Measurements from ENCODE around the gene GRM8. TPM values are rescaled to one million over a fixed set of nuclear protein-coding genes. Genes with fewer than 3 reads are reported as not detected.

The GRM8 gene
- total and polyA plus RNA-seq, 10 of the 15 experiments (the other 5 are each of a cell fraction or from before 2014, with no cell fraction given) = 0.33 to 7.1 (median 0.45) TPM; not detected in 2

- TF ChIP-seq, protein P1, sequence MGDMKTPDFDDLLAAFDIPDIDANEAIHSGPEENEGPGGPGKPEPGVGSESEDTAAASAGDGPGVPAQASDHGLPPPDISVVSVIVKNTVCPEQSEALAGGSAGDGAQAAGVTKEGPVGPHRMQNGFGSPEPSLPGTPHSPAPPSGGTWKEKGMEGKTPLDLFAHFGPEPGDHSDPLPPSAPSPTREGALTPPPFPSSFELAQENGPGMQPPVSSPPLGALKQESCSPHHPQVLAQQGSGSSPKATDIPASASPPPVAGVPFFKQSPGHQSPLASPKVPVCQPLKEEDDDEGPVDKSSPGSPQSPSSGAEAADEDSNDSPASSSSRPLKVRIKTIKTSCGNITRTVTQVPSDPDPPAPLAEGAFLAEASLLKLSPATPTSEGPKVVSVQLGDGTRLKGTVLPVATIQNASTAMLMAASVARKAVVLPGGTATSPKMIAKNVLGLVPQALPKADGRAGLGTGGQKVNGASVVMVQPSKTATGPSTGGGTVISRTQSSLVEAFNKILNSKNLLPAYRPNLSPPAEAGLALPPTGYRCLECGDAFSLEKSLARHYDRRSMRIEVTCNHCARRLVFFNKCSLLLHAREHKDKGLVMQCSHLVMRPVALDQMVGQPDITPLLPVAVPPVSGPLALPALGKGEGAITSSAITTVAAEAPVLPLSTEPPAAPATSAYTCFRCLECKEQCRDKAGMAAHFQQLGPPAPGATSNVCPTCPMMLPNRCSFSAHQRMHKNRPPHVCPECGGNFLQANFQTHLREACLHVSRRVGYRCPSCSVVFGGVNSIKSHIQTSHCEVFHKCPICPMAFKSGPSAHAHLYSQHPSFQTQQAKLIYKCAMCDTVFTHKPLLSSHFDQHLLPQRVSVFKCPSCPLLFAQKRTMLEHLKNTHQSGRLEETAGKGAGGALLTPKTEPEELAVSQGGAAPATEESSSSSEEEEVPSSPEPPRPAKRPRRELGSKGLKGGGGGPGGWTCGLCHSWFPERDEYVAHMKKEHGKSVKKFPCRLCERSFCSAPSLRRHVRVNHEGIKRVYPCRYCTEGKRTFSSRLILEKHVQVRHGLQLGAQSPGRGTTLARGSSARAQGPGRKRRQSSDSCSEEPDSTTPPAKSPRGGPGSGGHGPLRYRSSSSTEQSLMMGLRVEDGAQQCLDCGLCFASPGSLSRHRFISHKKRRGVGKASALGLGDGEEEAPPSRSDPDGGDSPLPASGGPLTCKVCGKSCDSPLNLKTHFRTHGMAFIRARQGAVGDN (IDR thresholded peaks at IDR 0.05) = no peak
Measured at GRCh38 chr7:127254163-127254684, 1.5 kb upstream of the GRM8 start (continued).

DNA sequence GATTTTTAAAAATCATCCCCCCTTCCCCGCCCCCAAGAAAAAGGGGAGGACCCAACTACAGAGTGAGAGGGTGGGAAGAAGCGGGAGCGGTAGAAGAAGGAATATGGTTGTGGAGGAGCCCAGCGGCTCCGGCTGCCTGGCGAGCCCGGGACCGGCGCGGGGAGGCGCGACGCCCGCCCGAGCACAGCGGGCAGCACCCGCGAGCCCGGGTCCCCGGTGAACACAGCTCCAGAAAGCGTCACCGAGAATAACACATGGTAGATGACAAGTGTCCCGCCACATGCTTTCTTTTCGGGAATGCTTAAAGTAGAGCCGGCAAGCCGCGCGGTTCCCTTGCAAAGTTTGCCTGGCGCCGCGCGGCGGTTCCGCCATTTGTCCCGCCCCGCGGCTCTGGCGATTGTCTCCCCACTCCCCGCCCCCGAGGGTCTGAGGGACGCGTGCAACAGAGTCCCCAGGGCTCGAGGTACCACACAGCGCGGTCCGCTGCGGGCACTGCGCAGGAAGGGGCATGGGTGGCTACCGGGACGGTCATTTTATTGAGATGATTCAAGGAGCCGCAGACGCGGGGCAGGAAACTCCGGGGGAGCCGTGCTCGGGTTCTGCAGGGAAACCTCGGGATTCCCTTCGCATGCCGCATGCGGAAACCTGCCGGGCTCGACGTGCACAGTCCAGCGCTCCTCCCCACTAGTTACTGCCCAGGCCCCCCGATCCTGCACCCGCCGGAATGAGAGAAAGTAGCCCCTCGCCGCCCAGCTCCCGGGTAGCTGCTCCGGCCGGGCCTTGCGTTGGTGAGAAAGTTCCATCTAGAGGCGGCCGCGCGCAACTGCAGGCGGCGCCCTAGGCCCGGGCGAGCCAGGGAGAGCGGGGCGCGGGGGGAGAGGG, 781 bp upstream of the GRM8 start:
- H3K27me3 ChIP-seq (replicated peaks in 1 of 2; ENCODE audit: control insufficient read depth in 2 of 2, insufficient read depth in 2 of 2, low read length in 1 of 2) = peaks cover 5 to 31% of the 10 kb centered on the region in 2 experiments
- H3K4me2 ChIP-seq (ENCODE audit: control insufficient read depth, insufficient read depth) = peak overlapping the region; percentile 71
- peak overlapping the region; percentile 76 for H3K4me3 ChIP-seq
- DNase-seq (ENCODE audit: low read depth, low spot score) = no peak
- H3K4me1 ChIP-seq (ENCODE audit: control insufficient read depth, insufficient read depth, low read length) = peaks cover 10% of the 10 kb centered on the region
- WGBS (ENCODE audit: insufficient coverage, insufficient replicate concordance, low lambda C conversion rate, missing lambda C conversion rate) = 1% methylated on average over 75 of the region's 84 CpGs
- H3K79me2 ChIP-seq (ENCODE audit: control insufficient read depth, insufficient read depth, low read length) = no peaks in the 10 kb centered on the region
- peak; percentile 94 for ATAC-seq
- FAIRE-seq = no peak
- no peaks in the 10 kb centered on the region for H3K36me3 ChIP-seq (ENCODE audit: control insufficient read depth in 2 of 2, insufficient read depth in 2 of 2, low read length in 1 of 2)
- in situ Hi-C loops (cut with MboI) (no loop called here), intact Hi-C loops (cut with micrococcal nuclease; ENCODE audit: unreplicated experiment) (loop anchor here (1.0 to 2.0 kb wide), 2 partner anchors 147 to 450 kb away; no protein-coding TSS in a partner anchor)
- peak overlapping the region; percentile 78 for H2AFZ ChIP-seq (ENCODE audit: control insufficient read depth, low read depth, low read length)
- no TSS peak for BruUV-seq (replicated peaks)
- POLR2A ChIA-PET = interaction anchor here (0.5 kb wide), 1 partner anchor 31 kb away, joined by 4 read pairs; no protein-coding TSS in a partner anchor
- CTCF ChIA-PET = interaction anchor here (1.1 to 2.3 kb wide), 9 partner anchors 8 to 146 kb away, joined by 3 to 10 read pairs (median 3); no protein-coding TSS in a partner anchor
- SMC1A ChIA-PET (ENCODE audit: uncharacterized antibody, unreplicated experiment) = interaction anchor here (0.7 to 1.4 kb wide), 2 partner anchors 449 to 450 kb away, joined by 3 read pairs; no protein-coding TSS in a partner anchor
- H3K9ac ChIP-seq (ENCODE audit: control insufficient read depth, insufficient read depth, low read length) = no peak overlapping the region
- RAD21 ChIA-PET (ENCODE audit: unreplicated experiment) = interaction anchor here (1.0 to 2.6 kb wide), 2 partner anchors 146 to 450 kb away, joined by 5 to 19 read pairs; no protein-coding TSS in a partner anchor
- no peaks in the 10 kb centered on the region for H4K20me1 ChIP-seq (ENCODE audit: control insufficient read depth, insufficient read depth)
- H3K27ac ChIP-seq (ENCODE audit: control insufficient read depth, insufficient read depth) = no peak overlapping the region
- no peaks in the 10 kb centered on the region for H3K9me3 ChIP-seq (replicated peaks; ENCODE audit: control insufficient read depth, insufficient read depth, low read length)
- no peak for TF ChIP-seq ZNF217 (IDR thresholded peaks at IDR 0.05)
- no peak for TF ChIP-seq IKZF2 (IDR thresholded peaks at IDR 0.05)
- TF ChIP-seq TCF12 (IDR thresholded peaks at IDR 0.05; ENCODE audit: low read depth, low read length) = no peak
- TF ChIP-seq YY1 (IDR thresholded peaks at IDR 0.05; ENCODE audit: low read depth, low read length) = peak; percentile 55; the same call in 1 of the 2 replicates
- TF ChIP-seq CHD2 (IDR thresholded peaks at IDR 0.05; ENCODE audit: borderline replicate concordance, low read depth, low read length) = no peak
- TF ChIP-seq USF1 (IDR thresholded peaks at IDR 0.05; ENCODE audit: borderline replicate concordance, extremely low read length, insufficient read depth, low read depth, low read length) = no peak
- no peak for TF ChIP-seq NFXL1 (IDR thresholded peaks at IDR 0.05; ENCODE audit: borderline replicate concordance)
- TF ChIP-seq PBX3 (IDR thresholded peaks at IDR 0.05; ENCODE audit: insufficient replicate concordance, low read depth, low read length) = no peak
- peak; percentile 30; the same call in 1 of the 2 replicates for TF ChIP-seq SMC3 (IDR thresholded peaks at IDR 0.05; ENCODE audit: borderline replicate concordance, low read length)
- TF ChIP-seq EZH2 (IDR thresholded peaks at IDR 0.05; ENCODE audit: borderline replicate concordance, control insufficient read depth, low read depth, low read length) = 0 out of 2 replicates have a peak, but pooled peaks have one; percentile 62
- TF ChIP-seq PKNOX1 (IDR thresholded peaks at IDR 0.05) = no peak

All from GM12878 (cell line).